Measurements from ENCODE around the gene KLHL24.

DNA sequence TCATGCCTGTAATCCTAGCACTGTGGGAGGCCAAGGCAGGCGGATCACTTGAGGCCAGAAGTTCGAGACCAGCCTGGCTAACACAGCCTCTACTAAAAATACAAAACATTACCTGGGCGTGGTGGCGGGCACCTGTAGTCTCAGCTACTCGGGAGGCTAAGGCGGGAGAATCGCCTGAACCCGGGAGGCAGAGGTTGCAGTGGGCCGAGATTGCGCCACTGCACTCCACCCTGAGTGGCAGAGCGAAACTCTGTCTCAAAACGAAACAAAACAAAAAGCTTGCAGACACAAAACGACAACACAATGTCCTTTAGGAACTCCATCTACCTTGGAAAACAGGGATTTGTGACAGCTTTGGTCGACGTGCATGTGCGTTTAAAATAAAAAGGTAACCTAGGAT lies 716 bp upstream of the KLHL24 start:
- TF ChIP-seq, protein P1, sequence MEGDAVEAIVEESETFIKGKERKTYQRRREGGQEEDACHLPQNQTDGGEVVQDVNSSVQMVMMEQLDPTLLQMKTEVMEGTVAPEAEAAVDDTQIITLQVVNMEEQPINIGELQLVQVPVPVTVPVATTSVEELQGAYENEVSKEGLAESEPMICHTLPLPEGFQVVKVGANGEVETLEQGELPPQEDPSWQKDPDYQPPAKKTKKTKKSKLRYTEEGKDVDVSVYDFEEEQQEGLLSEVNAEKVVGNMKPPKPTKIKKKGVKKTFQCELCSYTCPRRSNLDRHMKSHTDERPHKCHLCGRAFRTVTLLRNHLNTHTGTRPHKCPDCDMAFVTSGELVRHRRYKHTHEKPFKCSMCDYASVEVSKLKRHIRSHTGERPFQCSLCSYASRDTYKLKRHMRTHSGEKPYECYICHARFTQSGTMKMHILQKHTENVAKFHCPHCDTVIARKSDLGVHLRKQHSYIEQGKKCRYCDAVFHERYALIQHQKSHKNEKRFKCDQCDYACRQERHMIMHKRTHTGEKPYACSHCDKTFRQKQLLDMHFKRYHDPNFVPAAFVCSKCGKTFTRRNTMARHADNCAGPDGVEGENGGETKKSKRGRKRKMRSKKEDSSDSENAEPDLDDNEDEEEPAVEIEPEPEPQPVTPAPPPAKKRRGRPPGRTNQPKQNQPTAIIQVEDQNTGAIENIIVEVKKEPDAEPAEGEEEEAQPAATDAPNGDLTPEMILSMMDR (IDR thresholded peaks at IDR 0.05; ENCODE audit: poor library complexity, severe bottlenecking) = no peak
- no peak for TF ChIP-seq EZH2 (IDR thresholded peaks at IDR 0.05; ENCODE audit: borderline replicate concordance, insufficient read depth, low read length, poor library complexity, severe bottlenecking)
- no peak for TF ChIP-seq TAF1 (IDR thresholded peaks at IDR 0.05; ENCODE audit: low read depth)
- TF ChIP-seq SMC3 (conservative IDR thresholded peaks at IDR 0.05; ENCODE audit: poor library complexity) = no peak
- no peak for TF ChIP-seq RAD21 (conservative IDR thresholded peaks at IDR 0.05)
- TF ChIP-seq POLR2AphosphoS5 (IDR thresholded peaks at IDR 0.05) = no peak
- TF ChIP-seq EP300 (conservative IDR thresholded peaks at IDR 0.05; ENCODE audit: poor library complexity, severe bottlenecking) = no peak
- TF ChIP-seq MXI1 (conservative IDR thresholded peaks at IDR 0.05; ENCODE audit: poor library complexity, severe bottlenecking) = no peak
- TF ChIP-seq, protein P2, sequence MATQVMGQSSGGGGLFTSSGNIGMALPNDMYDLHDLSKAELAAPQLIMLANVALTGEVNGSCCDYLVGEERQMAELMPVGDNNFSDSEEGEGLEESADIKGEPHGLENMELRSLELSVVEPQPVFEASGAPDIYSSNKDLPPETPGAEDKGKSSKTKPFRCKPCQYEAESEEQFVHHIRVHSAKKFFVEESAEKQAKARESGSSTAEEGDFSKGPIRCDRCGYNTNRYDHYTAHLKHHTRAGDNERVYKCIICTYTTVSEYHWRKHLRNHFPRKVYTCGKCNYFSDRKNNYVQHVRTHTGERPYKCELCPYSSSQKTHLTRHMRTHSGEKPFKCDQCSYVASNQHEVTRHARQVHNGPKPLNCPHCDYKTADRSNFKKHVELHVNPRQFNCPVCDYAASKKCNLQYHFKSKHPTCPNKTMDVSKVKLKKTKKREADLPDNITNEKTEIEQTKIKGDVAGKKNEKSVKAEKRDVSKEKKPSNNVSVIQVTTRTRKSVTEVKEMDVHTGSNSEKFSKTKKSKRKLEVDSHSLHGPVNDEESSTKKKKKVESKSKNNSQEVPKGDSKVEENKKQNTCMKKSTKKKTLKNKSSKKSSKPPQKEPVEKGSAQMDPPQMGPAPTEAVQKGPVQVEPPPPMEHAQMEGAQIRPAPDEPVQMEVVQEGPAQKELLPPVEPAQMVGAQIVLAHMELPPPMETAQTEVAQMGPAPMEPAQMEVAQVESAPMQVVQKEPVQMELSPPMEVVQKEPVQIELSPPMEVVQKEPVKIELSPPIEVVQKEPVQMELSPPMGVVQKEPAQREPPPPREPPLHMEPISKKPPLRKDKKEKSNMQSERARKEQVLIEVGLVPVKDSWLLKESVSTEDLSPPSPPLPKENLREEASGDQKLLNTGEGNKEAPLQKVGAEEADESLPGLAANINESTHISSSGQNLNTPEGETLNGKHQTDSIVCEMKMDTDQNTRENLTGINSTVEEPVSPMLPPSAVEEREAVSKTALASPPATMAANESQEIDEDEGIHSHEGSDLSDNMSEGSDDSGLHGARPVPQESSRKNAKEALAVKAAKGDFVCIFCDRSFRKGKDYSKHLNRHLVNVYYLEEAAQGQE (IDR thresholded peaks at IDR 0.05; ENCODE audit: borderline replicate concordance) = no peak
